ENCODE results near the gene C6orf47. TPM values are rescaled to one million over a fixed set of nuclear protein-coding genes. Genes with fewer than 3 reads are reported as not detected.
A peak's percentile ranks its signal among the peaks of the same experiment; 100 is the strongest.

Gene C6orf47
- total RNA-seq, 2 donors from 2014 or later, result 14.0 to 14.9 TPM

DNA sequence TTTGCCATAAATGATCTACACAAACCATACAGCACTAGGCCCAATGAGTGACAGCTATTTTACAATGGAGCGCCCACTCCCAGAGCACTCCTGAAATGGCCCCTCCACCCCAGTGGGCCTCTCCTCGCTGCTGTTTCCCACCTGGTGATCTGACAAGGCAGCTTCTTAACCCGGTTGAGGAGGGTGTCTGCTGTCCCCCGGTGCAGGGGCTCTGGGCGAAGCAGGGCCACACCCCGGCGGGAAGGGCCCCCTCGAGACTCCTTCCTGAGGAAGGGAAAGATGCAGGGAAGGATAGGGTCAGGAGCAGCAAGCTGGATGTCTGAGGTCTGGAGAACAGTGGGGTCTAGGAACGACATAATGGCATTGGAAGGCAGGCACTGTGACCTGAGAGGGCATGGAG lies 32.3 kb upstream of the C6orf47 start:
- Histone ChIP-seq H3K27me3 (ENCODE audit: control insufficient read depth, insufficient read depth, low read length, poor library complexity, severe bottlenecking) (no peaks in the 10 kb centered on the region), H3K36me3 (ENCODE audit: control insufficient read depth, insufficient read depth, low read length) (peaks cover 68% of the 10 kb centered on the region), H3K9me3 (ENCODE audit: control insufficient read depth, low read length) (no peaks in the 10 kb centered on the region), H3K27ac (ENCODE audit: low read depth, low read length) (no peak overlapping the region), H3K4me1 (ENCODE audit: control insufficient read depth, insufficient read depth, low read length) (peaks cover 13% of the 10 kb centered on the region), H3K4me3 (ENCODE audit: low read length) (no peak overlapping the region), H3K9ac (ENCODE audit: extremely low read depth, low read length, poor library complexity, severe bottlenecking) (no peak overlapping the region)
- 92 to 96% methylated on average over 7 to 9 of the region's 9 CpGs for WGBS, 2 experiments (ENCODE audit: insufficient coverage in 1 of 2, insufficient read length in 1 of 2)
- Mint-ChIP-seq H3K4me1 (peaks cover 12% of the 10 kb centered on the region), H3K27ac (no peak overlapping the region), H3K27me3 (ENCODE audit: insufficient read depth) (no peaks in the 10 kb centered on the region), H3K4me3 (no peak overlapping the region), H3K9me3 (no peaks in the 10 kb centered on the region), H3K36me3 (ENCODE audit: low read depth) (peaks cover 69% of the 10 kb centered on the region)
- no peak for DNase-seq
- TF ChIP-seq, protein P1, sequence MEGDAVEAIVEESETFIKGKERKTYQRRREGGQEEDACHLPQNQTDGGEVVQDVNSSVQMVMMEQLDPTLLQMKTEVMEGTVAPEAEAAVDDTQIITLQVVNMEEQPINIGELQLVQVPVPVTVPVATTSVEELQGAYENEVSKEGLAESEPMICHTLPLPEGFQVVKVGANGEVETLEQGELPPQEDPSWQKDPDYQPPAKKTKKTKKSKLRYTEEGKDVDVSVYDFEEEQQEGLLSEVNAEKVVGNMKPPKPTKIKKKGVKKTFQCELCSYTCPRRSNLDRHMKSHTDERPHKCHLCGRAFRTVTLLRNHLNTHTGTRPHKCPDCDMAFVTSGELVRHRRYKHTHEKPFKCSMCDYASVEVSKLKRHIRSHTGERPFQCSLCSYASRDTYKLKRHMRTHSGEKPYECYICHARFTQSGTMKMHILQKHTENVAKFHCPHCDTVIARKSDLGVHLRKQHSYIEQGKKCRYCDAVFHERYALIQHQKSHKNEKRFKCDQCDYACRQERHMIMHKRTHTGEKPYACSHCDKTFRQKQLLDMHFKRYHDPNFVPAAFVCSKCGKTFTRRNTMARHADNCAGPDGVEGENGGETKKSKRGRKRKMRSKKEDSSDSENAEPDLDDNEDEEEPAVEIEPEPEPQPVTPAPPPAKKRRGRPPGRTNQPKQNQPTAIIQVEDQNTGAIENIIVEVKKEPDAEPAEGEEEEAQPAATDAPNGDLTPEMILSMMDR (conservative IDR thresholded peaks at IDR 0.05), result no peak

DNA sequence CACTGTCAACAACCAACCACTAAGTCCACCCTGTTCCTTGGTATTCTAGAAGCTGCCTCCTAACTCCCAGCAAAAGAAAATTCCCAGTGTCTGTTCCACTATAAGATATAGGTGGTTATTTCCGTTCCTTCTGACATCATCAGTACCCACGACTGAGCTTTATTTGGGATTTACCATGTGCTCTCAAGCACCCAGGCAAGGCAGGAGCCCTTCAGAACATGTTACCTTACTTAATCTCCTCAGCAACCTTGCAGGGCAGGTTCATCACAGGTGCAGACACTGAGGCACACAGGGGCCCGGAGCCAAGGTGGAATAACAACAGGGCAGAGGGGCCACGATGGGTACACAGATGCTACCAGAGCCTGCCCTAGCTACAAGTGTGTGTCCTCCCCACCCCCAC lies 31.8 kb upstream of the C6orf47 start:
- Histone ChIP-seq H3K4me1 (ENCODE audit: control insufficient read depth, insufficient read depth, low read length) (peaks cover 13% of the 10 kb centered on the region), H3K4me3 (ENCODE audit: low read length) (no peak overlapping the region), H3K27ac (ENCODE audit: low read depth, low read length) (no peak overlapping the region), H3K9ac (ENCODE audit: extremely low read depth, low read length, poor library complexity, severe bottlenecking) (no peak overlapping the region), H3K9me3 (ENCODE audit: control insufficient read depth, low read length) (no peaks in the 10 kb centered on the region), H3K36me3 (ENCODE audit: control insufficient read depth, insufficient read depth, low read length) (peaks cover 70% of the 10 kb centered on the region), H3K27me3 (ENCODE audit: control insufficient read depth, insufficient read depth, low read length, poor library complexity, severe bottlenecking) (no peaks in the 10 kb centered on the region)
- Mint-ChIP-seq H3K27ac (no peak overlapping the region), H3K27me3 (ENCODE audit: insufficient read depth) (no peaks in the 10 kb centered on the region), H3K4me3 (no peak overlapping the region), H3K4me1 (peaks cover 15% of the 10 kb centered on the region), H3K9me3 (no peaks in the 10 kb centered on the region), H3K36me3 (ENCODE audit: low read depth) (peaks cover 69% of the 10 kb centered on the region)
- 95 to 98% methylated on average over 3 to 4 of the region's 4 CpGs for WGBS, 2 experiments (ENCODE audit: insufficient coverage in 1 of 2, insufficient read length in 1 of 2)
- TF ChIP-seq, protein P1 (conservative IDR thresholded peaks at IDR 0.05), result no peak
- no peak for DNase-seq

DNA sequence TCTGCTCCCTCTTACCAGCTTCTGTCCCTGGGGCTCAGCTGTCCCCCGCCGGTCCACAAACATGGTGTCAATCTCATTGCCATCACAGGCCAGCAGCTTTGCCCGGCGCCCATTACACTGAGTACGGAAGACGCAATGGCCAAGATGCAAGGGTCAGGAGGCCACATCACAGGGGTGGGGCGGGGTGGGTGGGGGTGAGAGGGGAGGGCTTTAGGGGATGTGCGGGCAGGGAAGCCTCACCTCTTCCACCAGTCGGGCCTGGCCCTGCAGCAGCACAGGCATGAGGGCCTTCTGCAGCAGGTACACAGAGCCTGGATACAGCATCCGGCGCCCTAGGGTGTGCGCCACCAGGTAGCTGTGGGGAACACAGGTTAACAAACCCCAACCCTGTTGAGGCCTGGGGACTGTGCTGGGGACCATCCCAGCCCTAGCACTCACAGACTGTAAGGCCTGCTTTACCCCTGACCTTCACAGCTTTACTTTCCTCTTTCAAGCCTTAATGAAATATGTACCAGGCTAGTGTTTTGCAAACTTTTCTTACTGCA lies 31.1 kb upstream of the C6orf47 start:
- peaks cover 74% of the 10 kb centered on the region for H3K36me3 ChIP-seq (ENCODE audit: control insufficient read depth, insufficient read depth, low read length)
- 97 to 100% methylated on average over 4 to 12 of the region's 12 CpGs for WGBS, 2 experiments (ENCODE audit: insufficient coverage in 1 of 2, insufficient read length in 1 of 2)
- TF ChIP-seq, protein P1 (conservative IDR thresholded peaks at IDR 0.05), result no peak

More for the DNA sequence above, 31.1 kb upstream of the C6orf47 start:
- no peak overlapping the region for H3K9ac ChIP-seq (ENCODE audit: extremely low read depth, low read length, poor library complexity, severe bottlenecking)
- Mint-ChIP-seq H3K4me3 (no peak overlapping the region), H3K9me3 (no peaks in the 10 kb centered on the region), H3K4me1 (peaks cover 15% of the 10 kb centered on the region), H3K27me3 (ENCODE audit: insufficient read depth) (no peaks in the 10 kb centered on the region), H3K36me3 (ENCODE audit: low read depth) (peaks cover 68% of the 10 kb centered on the region), H3K27ac (peak overlapping the region; percentile 55)
- no peaks in the 10 kb centered on the region for H3K9me3 ChIP-seq (ENCODE audit: control insufficient read depth, low read length)
- DNase-seq, result no peak
- H3K27me3 ChIP-seq (ENCODE audit: control insufficient read depth, insufficient read depth, low read length, poor library complexity, severe bottlenecking), result no peaks in the 10 kb centered on the region
- no peak overlapping the region for H3K4me3 ChIP-seq (ENCODE audit: low read length)
- H3K4me1 ChIP-seq (ENCODE audit: control insufficient read depth, insufficient read depth, low read length), result peaks cover 13% of the 10 kb centered on the region
- no peak overlapping the region for H3K27ac ChIP-seq (ENCODE audit: low read depth, low read length)
